Embryonic facial prominence (tissue), 1 donor: Measurements from ENCODE around the gene TMC7.
"Not testable (repeated sequence)": the region's sequence is repeated elsewhere in the genome, so short reads cannot be mapped to it uniquely, and the experiment has no call there.

Experiments
- DNase-seq: peaks from one replicate; pipeline ENCODE4 v3.0.0-alpha.2; 2016; ENCODE audit errors: extremely low spot score

Gene TMC7

GRCh38 chr16:18979936-18980335 is 3.8 kb upstream of the TMC7 start:
- DNase-seq, result no peak

GRCh38 chr16:18984435-18985005 is 786 bp downstream of the TMC7 start:
- DNase-seq, result no peak

- not testable (repeated sequence) for DNase-seq
These were observed 1.5 kb downstream of the TMC7 start for GRCh38 chr16:18985256-18985655.

- DNase-seq, result not testable (repeated sequence)
These were observed 8.0 kb downstream of the TMC7 start for GRCh38 chr16:18991731-18992130.

- not testable (repeated sequence) for DNase-seq
These were observed 9.8 kb downstream of the TMC7 start for GRCh38 chr16:18993531-18993930.

- not testable (repeated sequence) for DNase-seq
These were observed 10.4 kb downstream of the TMC7 start for GRCh38 chr16:18994181-18994580.

- not testable (repeated sequence) for DNase-seq
These were observed 11.7 kb downstream of the TMC7 start for GRCh38 chr16:18995406-18995805.

GRCh38 chr16:18996536-18996935 is 12.8 kb downstream of the TMC7 start:
- DNase-seq, result not testable (repeated sequence)

- DNase-seq, result not testable (repeated sequence)
These were observed 13.3 kb downstream of the TMC7 start for GRCh38 chr16:18997001-18997400.

GRCh38 chr16:18999045-18999393 is 15.3 kb downstream of the TMC7 start:
- no peak for DNase-seq

GRCh38 chr16:19001788-19002187 is 18.1 kb downstream of the TMC7 start:
- DNase-seq, result no peak

- no peak for DNase-seq
These were observed 20.2 kb downstream of the TMC7 start for GRCh38 chr16:19003935-19004334.

GRCh38 chr16:19005561-19006445 is 22.1 kb downstream of the TMC7 start:
- no peak for DNase-seq

GRCh38 chr16:19006446-19007315 is 22.9 kb downstream of the TMC7 start:
- DNase-seq, result no peak

- no peak for DNase-seq
These were observed 24.8 kb downstream of the TMC7 start for GRCh38 chr16:19008245-19009169.

- no peak for DNase-seq
These were observed 27.5 kb downstream of the TMC7 start for GRCh38 chr16:19011169-19011731.

GRCh38 chr16:19014461-19014860 is 30.7 kb downstream of the TMC7 start:
- no peak for DNase-seq

GRCh38 chr16:19017179-19017578 is 33.4 kb downstream of the TMC7 start:
- DNase-seq, result no peak

GRCh38 chr16:19020689-19021088 is 37.0 kb downstream of the TMC7 start:
- no peak for DNase-seq

- no peak for DNase-seq
These were observed 38.0 kb downstream of the TMC7 start for GRCh38 chr16:19021747-19022146.

- DNase-seq, result no peak
These were observed 43.7 kb downstream of the TMC7 start for GRCh38 chr16:19027416-19027815.
